Smooth muscle cell (in vitro differentiated cells): ENCODE data around the gene VAC14. TPM values are rescaled to one million over a fixed set of nuclear protein-coding genes. Genes with fewer than 3 reads are reported as not detected.

ENCODE experiments used
- DNase-seq: peaks from one replicate; lab custom pipeline; 2025; ENCODE audit not compliant: unreplicated experiment; lab: John Stamatoyannopoulos, UW
- H2AFZ ChIP-seq: fragments of 200-600 bp; sonication (generic); 2 replicates; pipeline ENCODE4 v1.6.0; 2016; ENCODE audit warnings: antibody characterized with exemption, low read depth, mild to moderate bottlenecking
- H3F3A ChIP-seq: fragments of 200-600 bp; sonication (generic); 2 replicates; pipeline ENCODE4 v1.6.0; 2017; ENCODE audit warnings: antibody characterized with exemption, low read depth
- H3K27ac ChIP-seq: fragments of 200-600 bp; sonication (generic); 2 replicates; pipeline ENCODE4 v1.5.1; 2016; ENCODE audit warnings: low read depth, mild to moderate bottlenecking
- H3K27me3 ChIP-seq: fragments of 200-600 bp; sonication (generic); 2 replicates; pipeline ENCODE4 v1.6.1; 2016; ENCODE audit warnings: low read depth, mild to moderate bottlenecking
- H3K36me3 ChIP-seq: fragments of 200-600 bp; sonication (generic); 2 replicates; pipeline ENCODE4 v1.5.1; 2016; ENCODE audit warnings: low read depth
- H3K4me1 ChIP-seq: fragments of 200-600 bp; sonication (generic); 2 replicates; pipeline ENCODE4 v1.5.1; 2016; ENCODE audit warnings: low read depth
- H3K4me2 ChIP-seq: fragments of 200-600 bp; sonication (generic); 2 replicates; pipeline ENCODE4 v1.6.0; 2016; ENCODE audit warnings: mild to moderate bottlenecking
- H3K4me3 ChIP-seq: fragments of 200-600 bp; sonication (generic); 2 replicates; pipeline ENCODE4 v1.5.1; 2016; ENCODE audit warnings: mild to moderate bottlenecking
- H3K79me2 ChIP-seq: fragments of 200-600 bp; sonication (generic); 2 replicates; pipeline ENCODE4 v1.6.0; 2016; ENCODE audit warnings: low read depth, mild to moderate bottlenecking
- H3K9ac ChIP-seq: fragments of 200-600 bp; sonication (generic); 2 replicates; pipeline ENCODE4 v1.6.0; 2016; ENCODE audit warnings: low read depth
- H3K9me3 ChIP-seq: fragments of 200-600 bp; sonication (generic); replicated peaks from 2 replicates; pipeline ENCODE4 v1.5.1; 2016; ENCODE audit warnings: low read depth
- H4K20me1 ChIP-seq: fragments of 200-600 bp; sonication (generic); 2 replicates; pipeline ENCODE4 v1.6.0; 2016; ENCODE audit warnings: low read depth
- CTCF ChIP-seq: fragments of 200-600 bp; sonication (generic); IDR thresholded peaks from 2 replicates; pipeline ENCODE4 v1.5.1; 2017; ENCODE audit warnings: borderline replicate concordance, mild to moderate bottlenecking, antibody characterized with exemption; ENCODE audit not compliant: insufficient read depth, poor library complexity, severe bottlenecking
- WGBS: methylation state at CpG from one replicate; pipeline ENCODE4 v1.1.7; 2016; ENCODE audit warnings: low lambda C conversion rate; 5-methylcytosine and 5-hydroxymethylcytosine counted together
- polyA plus RNA-seq: library from polyadenylated mRNA; unstranded; fragments of >200 nt; fragmentation: Nextera tagmentation; extraction: Ambion mirVana; gene quantifications from 2 replicates; pipeline ENCODE4 v1.2.1, GENCODE V29; 2016
- total RNA-seq: library from RNA; depleted of rRNA; stranded (reverse); fragments of >200 nt; gene quantifications from 2 replicates; pipeline ENCODE4 v1.2.3, GENCODE V29; 2014

VAC14 gene
- total and polyA plus RNA-seq, 2 experiments from 2014 or later, result 27.9 to 52.3 TPM

DNA sequence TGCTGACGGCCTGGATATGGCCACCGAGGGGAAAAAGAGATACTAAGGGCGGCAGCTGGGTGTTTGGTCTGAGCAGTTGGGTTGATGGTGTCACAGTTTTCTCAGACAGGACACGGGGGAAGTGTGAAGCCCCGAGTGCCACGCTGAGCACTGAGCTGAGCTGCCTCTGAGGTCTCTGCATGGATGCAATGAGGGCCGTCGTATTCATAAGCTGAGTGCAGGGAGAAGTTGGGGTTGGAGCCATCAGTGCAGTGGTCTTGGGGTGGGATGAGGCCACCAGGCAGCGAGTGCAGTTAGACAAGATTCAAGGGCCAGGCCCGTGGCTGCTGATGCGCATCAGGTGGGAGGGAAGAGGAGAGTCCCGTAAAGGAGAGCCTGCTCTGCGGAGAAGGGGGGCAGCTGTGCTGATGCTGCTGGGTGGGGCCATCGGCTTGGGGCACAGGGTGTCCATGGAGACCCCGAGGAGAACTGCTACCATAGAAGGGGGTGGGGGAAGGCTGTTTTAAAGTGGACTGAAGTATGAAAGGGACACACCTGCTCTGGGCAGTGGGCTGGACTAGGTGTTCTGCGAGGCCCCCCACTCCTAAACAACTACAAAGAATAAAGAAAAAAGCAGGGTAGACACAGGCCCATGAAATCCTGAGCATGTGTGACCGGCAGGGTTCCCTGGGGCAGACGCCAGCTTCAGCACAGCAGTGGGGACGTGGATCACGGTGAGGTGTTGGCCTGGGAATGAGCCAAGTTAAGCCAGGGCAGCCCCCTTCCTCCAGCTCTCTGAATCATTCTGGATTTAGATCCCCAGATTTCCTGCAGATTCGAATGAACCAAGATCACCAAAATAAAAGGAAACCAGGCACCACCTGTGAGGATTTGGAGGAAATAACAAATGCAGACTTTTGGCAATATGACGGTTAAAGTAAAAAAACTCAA is 134.9 kb downstream of the VAC14 start:
- no peak overlapping the region for H3K9ac ChIP-seq
- H3K4me3 ChIP-seq, result no peak overlapping the region
- H3K27ac ChIP-seq, result no peak overlapping the region
- H2AFZ ChIP-seq, result no peak overlapping the region
- H3K79me2 ChIP-seq, result peaks cover 4% of the 10 kb centered on the region
- H3K27me3 ChIP-seq, result no peaks in the 10 kb centered on the region
- H3K9me3 ChIP-seq, result no peaks in the 10 kb centered on the region
- H3K4me1 ChIP-seq, result no peaks in the 10 kb centered on the region
- peaks cover 5% of the 10 kb centered on the region for H4K20me1 ChIP-seq
- WGBS, result 94% methylated on average over 22 of the region's 22 CpGs
- H3K36me3 ChIP-seq, result peaks cover 5% of the 10 kb centered on the region
- H3K4me2 ChIP-seq, result no peak overlapping the region
- no peaks in the 10 kb centered on the region for H3F3A ChIP-seq
- no peak for DNase-seq
- no peak for TF ChIP-seq CTCF

GRCh38 chr16:70665113-70665694 is 135.8 kb downstream of the VAC14 start:
- Histone ChIP-seq H4K20me1 (peaks cover 5% of the 10 kb centered on the region), H3K4me1 (no peaks in the 10 kb centered on the region), H2AFZ (no peak overlapping the region), H3K36me3 (peaks cover 1% of the 10 kb centered on the region), H3K9me3 (no peaks in the 10 kb centered on the region), H3K79me2 (peaks cover 2% of the 10 kb centered on the region), H3K4me2 (no peak overlapping the region), H3K27me3 (no peaks in the 10 kb centered on the region), H3K9ac (no peak overlapping the region), H3K4me3 (no peak overlapping the region), H3K27ac (no peak overlapping the region), H3F3A (no peaks in the 10 kb centered on the region)
- DNase-seq, result no peak
- WGBS, result 98% methylated on average over 14 of the region's 14 CpGs
- no peak for TF ChIP-seq CTCF

GRCh38 chr16:70664325-70665112 is 136.4 kb downstream of the VAC14 start:
- TF ChIP-seq CTCF, result no peak
- Histone ChIP-seq H3K4me2 (no peak overlapping the region), H3K27ac (no peak overlapping the region), H3K36me3 (no peaks in the 10 kb centered on the region), H3K27me3 (no peaks in the 10 kb centered on the region), H3K9me3 (no peaks in the 10 kb centered on the region), H4K20me1 (peaks cover 5% of the 10 kb centered on the region), H3K9ac (no peak overlapping the region), H3K79me2 (no peaks in the 10 kb centered on the region), H3F3A (no peaks in the 10 kb centered on the region), H2AFZ (no peak overlapping the region), H3K4me1 (no peaks in the 10 kb centered on the region), H3K4me3 (no peak overlapping the region)
- DNase-seq, result no peak
- 96% methylated on average over 39 of the region's 39 CpGs for WGBS
